Transverse colon (tissue), 4 donors: ENCODE measurements around the gene SMIM44.

Source experiments
- CTCF ChIP-seq, 5 experiments: fragments of 200-600 bp in 3 of 5; fragments of 450-650 bp in 2 of 5; sonication (generic) in 3 of 5; IDR thresholded peaks; 1 replicate in 2 of 5; 2 replicates in 3 of 5; pipeline ENCODE4 v1.5.1; 2016 to 2017; ENCODE audit warnings: antibody characterized with exemption in 5 of 5, inconsistent platforms in 3 of 5, mild to moderate bottlenecking in 2 of 5, moderate library complexity in 1 of 5
- POLR2A ChIP-seq: fragments of 450-650 bp; IDR thresholded peaks from one replicate; pipeline ENCODE4 v1.6.1; 2016; ENCODE audit warnings: antibody characterized with exemption, mild to moderate bottlenecking, moderate library complexity
- POLR2AphosphoS5 ChIP-seq, 3 donors: sonication (generic); formaldehyde crosslinking; IDR thresholded peaks; one replicate each; pipeline ENCODE4 v1.6.1; 2016; ENCODE audit warnings: antibody characterized with exemption in 3 of 3

GRCh38 chr19:3470500-3471128, 12.6 kb downstream of the SMIM44 start:
- TF ChIP-seq CTCF (IDR thresholded peaks at IDR 0.05) = no peak
- no peak for TF ChIP-seq POLR2A
- no peak for TF ChIP-seq POLR2AphosphoS5 (IDR thresholded peaks at IDR 0.05)
